T-cell (primary cell): Measurements from ENCODE around the gene AQP6. TPM values are rescaled to one million over a fixed set of nuclear protein-coding genes. Genes with fewer than 3 reads are reported as not detected.

ENCODE experiments used
- ATAC-seq, 4 experiments: fragments of 200-7000 bp in 3 of 4; fragments of 150-1000 bp in 1 of 4; cut with Tn5 transposase; replicated peaks in 1 of 4; 1 replicate in 3 of 4; 2 replicates in 1 of 4; pipeline ENCODE4 v1.10.0; 2021; ENCODE audit warnings: moderate library complexity in 3 of 4, mild to moderate bottlenecking in 2 of 4, moderate number of reproducible peaks in 1 of 4
- CTCF ChIA-PET, 2 donors: fragments of 300-600 bp; sonication (Branson Sonifier 250); formaldehyde crosslinking; loops; one replicate each; lab custom pipeline; 2022; ENCODE audit warnings: antibody characterized with exemption in 2 of 2; lab: Charles Lee
- POLR2A ChIA-PET, 2 donors: fragments of 300-600 bp; sonication (Branson Sonifier 250); formaldehyde crosslinking; loops; one replicate each; lab custom pipeline; 2022; ENCODE audit warnings: antibody characterized with exemption in 2 of 2; lab: Charles Lee
- DNase-seq, 35 experiments: peaks; one replicate each; pipeline versions ENCODE4 v3.0.0 to v3.0.0-alpha.2; 2013 to 2023
- H3K27ac ChIP-seq: one replicate; pipeline ENCODE4 v1.5.1; 2013; ENCODE audit warnings: low read length
- H3K27me3 ChIP-seq, 2 experiments: replicated peaks in 1 of 2; 1 replicate in 1 of 2; 2 replicates in 1 of 2; pipeline versions ENCODE4 v1.6.1 to v1.7.0; 2013; ENCODE audit warnings: low read length in 1 of 2, mixed read lengths in 1 of 2; ENCODE audit not compliant: control insufficient read depth in 2 of 2, insufficient read depth in 2 of 2; ENCODE audit errors: extremely low read depth in 1 of 2
- H3K36me3 ChIP-seq, 2 donors: 1 replicate in 1 of 2; 2 replicates in 1 of 2; pipeline versions ENCODE4 v1.6.1 to v1.7.0; 2013; ENCODE audit warnings: low read length in 1 of 2; ENCODE audit not compliant: control insufficient read depth in 2 of 2, insufficient read depth in 1 of 2; ENCODE audit errors: extremely low read depth in 1 of 2
- H3K4me1 ChIP-seq, 2 experiments: 1 replicate in 1 of 2; 2 replicates in 1 of 2; pipeline versions ENCODE4 v1.6.1 to v1.7.0; 2013; ENCODE audit warnings: low read length in 2 of 2, mixed read lengths in 1 of 2; ENCODE audit not compliant: insufficient read depth in 2 of 2, control insufficient read depth in 1 of 2; ENCODE audit errors: extremely low read depth in 1 of 2
- H3K4me3 ChIP-seq, 2 donors: 1 replicate in 1 of 2; 2 replicates in 1 of 2; pipeline versions ENCODE4 v1.5.1 to v1.7.0; 2013; ENCODE audit warnings: mild to moderate bottlenecking in 2 of 2, low read length in 1 of 2, moderate library complexity in 1 of 2; ENCODE audit not compliant: control insufficient read depth in 1 of 2; ENCODE audit errors: extremely low read depth in 1 of 2
- H3K9me3 ChIP-seq: 2 replicates; pipeline ENCODE4 v1.7.0; 2013
- H3K27ac Mint-ChIP-seq, 2 donors: one replicate each; pipeline ENCODE4 v1.8.0; 2020 to 2021; ENCODE audit warnings: mild to moderate bottlenecking in 2 of 2, mixed read lengths in 2 of 2
- H3K27me3 Mint-ChIP-seq, 2 donors: one replicate each; pipeline ENCODE4 v1.8.0; 2021 to 2022; ENCODE audit warnings: mixed read lengths in 2 of 2
- H3K36me3 Mint-ChIP-seq: one replicate; pipeline ENCODE4 v1.8.0; 2021; ENCODE audit warnings: mixed read lengths
- H3K4me1 Mint-ChIP-seq, 3 donors: one replicate each; pipeline ENCODE4 v1.8.0; 2020 to 2022; ENCODE audit warnings: mixed read lengths in 3 of 3, mild to moderate bottlenecking in 1 of 3
- H3K4me3 Mint-ChIP-seq, 3 donors: one replicate each; pipeline ENCODE4 v1.8.0; 2020 to 2022; ENCODE audit warnings: mild to moderate bottlenecking in 3 of 3, mixed read lengths in 3 of 3, moderate library complexity in 3 of 3
- H3K9me3 Mint-ChIP-seq, 3 donors: one replicate each; pipeline ENCODE4 v1.8.0; 2020 to 2022; ENCODE audit warnings: mixed read lengths in 3 of 3
- whole genome bisulfite sequencing: methylation state at CpG from one replicate; pipeline ENCODE4 v1.1.5; 2013; ENCODE audit warnings: missing lambda C conversion rate; ENCODE audit not compliant: insufficient coverage; 5-methylcytosine and 5-hydroxymethylcytosine counted together
- total RNA-seq, 35 experiments: library from RNA in 6 of 35; stranded (reverse) in 6 of 35; fragments of 120-200 nt in 1 of 35; gene quantifications; one replicate each; pipeline versions ENCODE4 v1.2.1 to v1.2.4 and lab custom pipeline; 2013 to 2026

The AQP6 gene
- total RNA-seq, 5 donors from 2014 or later (not counting 1 experiment from before 2014, with no cell fraction given), result not detected

DNA sequence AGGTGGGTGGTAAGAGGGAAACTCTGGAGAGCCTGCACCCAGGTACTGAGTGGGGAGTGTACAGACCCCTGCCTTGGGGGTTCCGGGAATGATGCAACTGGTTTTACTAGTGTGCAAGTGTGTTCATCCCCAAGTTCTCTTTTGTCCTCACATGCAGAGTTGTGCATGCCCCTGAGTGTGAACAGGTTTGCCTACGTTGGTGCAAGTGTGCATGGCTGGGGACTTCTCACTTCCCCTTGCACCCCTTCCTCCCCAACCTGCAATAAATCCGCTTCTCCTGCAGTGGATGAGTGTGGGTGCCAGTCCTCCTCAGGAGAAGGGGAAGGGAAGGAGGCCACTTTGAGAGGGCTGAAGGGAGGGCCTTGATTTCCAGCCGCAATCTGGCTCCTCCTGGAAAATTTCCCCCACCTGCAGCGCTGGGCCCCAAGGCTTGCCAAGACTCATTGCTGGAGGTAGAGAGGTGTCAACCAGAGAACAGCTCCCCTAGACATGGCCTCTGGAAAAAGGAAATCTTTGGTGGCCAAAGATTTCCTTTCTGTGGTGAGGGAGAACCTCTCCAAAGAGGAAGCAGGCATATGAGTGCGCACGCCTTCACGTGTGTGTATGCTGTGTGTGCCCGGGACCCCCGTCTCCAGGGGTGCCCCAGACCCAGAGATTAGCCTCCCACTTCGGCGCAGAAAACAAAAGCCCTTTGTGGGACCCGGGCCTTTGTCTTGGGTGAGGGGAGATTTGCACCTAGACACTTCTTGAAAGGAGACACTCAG is 16.7 kb upstream of the AQP6 start:
- ATAC-seq (no peak), DNase-seq (no peak)
- H3K4me3 Mint-ChIP-seq, result no peak overlapping the region
- POLR2A ChIA-PET, result no interaction called here
- Histone ChIP-seq H3K4me1 (peaks cover 0 to 4% of the 10 kb centered on the region in 2 experiments), H3K27me3 (peaks cover 18 to 88% of the 10 kb centered on the region in 2 experiments), H3K9me3 (no peaks in the 10 kb centered on the region), H3K36me3 (no peaks in the 10 kb centered on the region), H3K27ac (no peak overlapping the region), H3K4me3 (no peak overlapping the region)
- H3K27ac Mint-ChIP-seq, result no peak overlapping the region
- CTCF ChIA-PET, result no interaction called here
- no peaks in the 10 kb centered on the region for H3K9me3 Mint-ChIP-seq
- no peaks in the 10 kb centered on the region for H3K36me3 Mint-ChIP-seq
- peaks cover 5 to 11% (median 9%) of the 10 kb centered on the region in 3 donors for H3K4me1 Mint-ChIP-seq
- 0% methylated on average over 1 of the region's 13 CpGs for WGBS
- H3K27me3 Mint-ChIP-seq, result peaks cover 59 to 78% of the 10 kb centered on the region in 2 donors

DNA sequence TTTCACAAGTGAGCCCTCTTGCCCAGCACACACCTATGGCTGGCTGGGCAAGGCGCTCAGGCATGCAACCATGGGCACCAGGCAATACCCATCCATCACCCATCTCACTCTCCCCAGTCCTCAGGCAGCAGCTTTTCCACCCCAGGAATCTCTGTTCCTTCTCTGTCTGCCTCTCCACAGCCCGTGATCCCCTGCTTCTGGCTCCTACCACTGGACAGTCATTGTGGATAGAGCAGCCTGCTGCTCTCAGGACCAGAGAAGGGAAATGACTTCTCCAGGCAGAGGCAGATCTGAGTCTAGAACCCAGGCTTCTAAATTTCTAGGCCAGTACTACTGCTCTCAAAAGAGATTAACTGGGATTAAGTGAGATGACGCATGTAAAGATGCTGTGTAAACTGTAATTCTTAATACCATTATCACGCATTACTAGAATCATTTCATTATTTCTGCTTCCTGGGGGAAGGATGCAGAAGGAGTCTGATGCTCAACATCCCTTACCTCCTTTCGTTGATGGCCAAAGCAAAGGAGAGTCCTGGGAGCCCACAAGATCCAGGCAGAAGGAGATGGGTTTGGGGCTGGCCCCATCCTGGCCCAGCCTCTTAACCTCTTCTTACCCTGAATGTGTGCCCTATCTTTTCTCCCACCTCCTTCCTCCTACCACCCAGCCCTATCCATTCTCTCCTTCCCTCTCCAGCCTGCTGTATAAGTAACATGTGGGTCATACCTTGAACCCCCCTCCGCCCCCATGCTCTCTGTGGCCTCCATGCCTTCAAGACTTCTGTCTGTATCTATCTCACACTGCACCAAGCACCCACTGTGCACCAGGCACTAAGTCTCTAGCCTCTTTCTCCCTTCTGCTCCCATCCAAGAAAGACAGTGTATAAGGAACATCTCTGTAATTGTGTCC is 15.8 kb upstream of the AQP6 start:
- ATAC-seq, result no peak
- ChIA-PET CTCF (interaction anchor here in 1 of 2 donors (1.0 kb wide), 1 partner anchor 12 kb away, joined by 4 read pairs; no protein-coding TSS in a partner anchor), POLR2A (no interaction called here)
- H3K27ac ChIP-seq, result no peak overlapping the region
- 58% methylated on average over 2 of the region's 6 CpGs for WGBS
- H3K36me3 Mint-ChIP-seq, result no peaks in the 10 kb centered on the region
- peaks cover 59 to 76% of the 10 kb centered on the region in 2 donors for H3K27me3 Mint-ChIP-seq
- H3K27ac Mint-ChIP-seq, result no peak overlapping the region
- DNase-seq, result no peak
- no peak overlapping the region for H3K4me3 ChIP-seq
- no peaks in the 10 kb centered on the region for H3K9me3 Mint-ChIP-seq
- H3K4me3 Mint-ChIP-seq, result no peak overlapping the region
- H3K4me1 Mint-ChIP-seq, result peaks cover 5 to 11% (median 9%) of the 10 kb centered on the region in 3 donors
- no peaks in the 10 kb centered on the region for H3K36me3 ChIP-seq
- H3K4me1 ChIP-seq, result peaks cover 0 to 4% of the 10 kb centered on the region in 2 experiments
- H3K9me3 ChIP-seq, result no peaks in the 10 kb centered on the region
- H3K27me3 ChIP-seq, result peaks cover 18 to 83% of the 10 kb centered on the region in 2 experiments

DNA sequence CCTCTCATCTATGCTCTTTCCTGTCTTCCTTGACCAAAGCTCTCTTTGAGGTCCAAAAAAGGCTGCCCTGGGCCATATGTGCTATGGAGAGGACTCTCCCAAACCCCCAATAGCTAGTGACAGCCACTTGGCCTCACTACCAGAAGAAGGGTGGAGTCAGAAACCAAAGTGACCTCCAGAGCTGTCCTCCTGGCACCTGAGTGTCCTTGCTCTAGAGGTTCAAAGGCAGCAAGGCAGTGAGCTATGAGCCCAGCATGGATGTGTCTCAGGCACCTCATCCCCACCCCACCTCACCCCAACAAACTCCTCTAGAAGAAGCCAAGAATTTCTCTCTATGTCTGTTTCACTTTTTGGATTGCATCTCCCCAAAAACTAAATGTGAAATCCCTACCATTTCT is 15.2 kb upstream of the AQP6 start:
- ATAC-seq (no peak), DNase-seq (no peak)
- Histone ChIP-seq H3K4me3 (no peak overlapping the region), H3K4me1 (peaks cover 0 to 4% of the 10 kb centered on the region in 2 experiments), H3K36me3 (no peaks in the 10 kb centered on the region), H3K27ac (no peak overlapping the region), H3K9me3 (no peaks in the 10 kb centered on the region), H3K27me3 (peaks cover 16 to 87% of the 10 kb centered on the region in 2 experiments)
- Mint-ChIP-seq H3K4me1 (peaks cover 5 to 12% (median 9%) of the 10 kb centered on the region in 3 donors), H3K27me3 (peaks cover 62 to 77% of the 10 kb centered on the region in 2 donors), H3K9me3 (no peaks in the 10 kb centered on the region), H3K4me3 (no peak overlapping the region), H3K27ac (no peak overlapping the region), H3K36me3 (no peaks in the 10 kb centered on the region)
- POLR2A ChIA-PET, result no interaction called here
- CTCF ChIA-PET, result interaction anchor here in 1 of 2 donors (1.0 kb wide), 1 partner anchor 12 kb away, joined by 4 read pairs; no protein-coding TSS in a partner anchor

DNA sequence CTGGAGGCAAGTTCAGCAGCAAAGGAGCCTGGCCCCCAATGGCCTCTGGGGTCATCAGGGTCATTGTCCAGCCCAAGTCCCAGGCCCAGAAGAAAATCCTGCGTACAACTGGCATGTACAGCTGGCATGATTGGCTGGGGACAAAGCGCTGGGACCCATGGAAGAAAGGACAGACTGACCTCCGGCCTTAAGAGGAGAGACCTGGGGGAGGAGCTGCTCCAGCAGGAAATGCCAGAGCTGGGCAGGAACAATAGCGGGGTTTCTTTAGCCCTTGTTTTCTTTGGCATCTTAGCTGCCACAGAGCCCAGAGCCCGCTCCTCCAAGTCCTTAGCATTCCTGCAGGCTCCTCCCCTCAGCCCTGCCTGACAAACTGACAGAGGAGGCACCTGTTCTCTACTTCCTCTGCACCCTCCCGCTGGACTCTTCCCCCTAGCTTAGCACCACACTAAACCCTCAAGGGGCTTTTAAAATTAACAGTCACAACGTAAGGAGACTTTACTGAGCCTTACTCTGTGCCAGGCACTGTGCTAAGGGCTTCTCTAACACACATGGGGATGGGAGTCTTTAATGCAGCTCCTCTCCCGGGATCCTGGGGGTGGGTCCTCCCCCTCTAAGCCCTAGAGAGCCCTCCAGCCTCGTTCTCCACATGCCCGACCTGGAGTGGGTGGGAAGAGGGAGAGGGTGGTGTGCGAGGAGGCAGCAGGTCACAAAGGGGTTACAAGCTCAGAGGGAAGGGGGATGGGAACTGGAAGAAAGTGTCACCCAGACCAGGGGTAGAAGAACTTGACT is 12.9 kb upstream of the AQP6 start:
- Histone ChIP-seq H3K36me3 (no peaks in the 10 kb centered on the region), H3K9me3 (no peaks in the 10 kb centered on the region), H3K4me1 (peaks cover 0 to 4% of the 10 kb centered on the region in 2 experiments), H3K4me3 (no peak overlapping the region), H3K27ac (no peak overlapping the region), H3K27me3 (peaks cover 8 to 89% of the 10 kb centered on the region in 2 experiments)
- no peaks in the 10 kb centered on the region for H3K36me3 Mint-ChIP-seq
- ATAC-seq (no peak), DNase-seq (no peak)
- CTCF ChIA-PET, result no interaction called here
- POLR2A ChIA-PET, result no interaction called here
- peaks cover 64 to 78% of the 10 kb centered on the region in 2 donors for H3K27me3 Mint-ChIP-seq
- no peak overlapping the region for H3K27ac Mint-ChIP-seq
- 29% methylated on average over 6 of the region's 11 CpGs for WGBS
- peak overlapping the region in 1 of 3 donors; percentile 59 for H3K4me3 Mint-ChIP-seq
- H3K4me1 Mint-ChIP-seq, result peaks cover 5 to 11% (median 9%) of the 10 kb centered on the region in 3 donors
- no peaks in the 10 kb centered on the region for H3K9me3 Mint-ChIP-seq

DNA sequence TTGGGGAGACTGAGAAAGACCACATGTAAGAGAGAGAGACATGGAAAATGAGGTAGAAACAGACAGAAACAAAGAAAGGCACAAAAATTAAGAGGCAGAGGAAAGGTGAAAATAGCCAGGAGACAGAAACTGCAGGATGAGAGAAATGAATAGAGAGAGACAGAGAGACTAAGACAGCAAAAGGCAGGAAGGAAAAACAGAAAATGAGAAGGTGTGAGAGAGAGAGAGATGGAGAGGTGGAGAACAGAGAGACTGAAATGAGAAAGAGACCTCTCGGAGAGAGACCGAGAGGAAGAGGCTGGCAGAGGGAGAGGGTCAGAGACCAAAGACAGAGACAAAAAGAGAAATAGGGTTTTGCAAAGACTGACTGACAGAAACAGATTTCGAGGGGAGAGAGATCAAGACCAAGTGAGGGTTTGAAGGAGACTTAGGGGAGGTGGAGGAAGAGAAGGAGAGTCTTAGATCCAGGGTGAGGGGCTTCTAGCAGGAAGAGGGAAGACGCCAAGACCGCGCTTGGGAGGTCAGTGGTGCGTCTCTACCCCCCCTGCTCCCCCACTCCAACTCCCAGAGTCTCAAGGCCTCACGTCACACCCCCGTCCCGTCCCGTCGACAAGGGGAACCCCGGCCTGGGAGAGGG is 12.2 kb upstream of the AQP6 start:
- ATAC-seq (no peak), DNase-seq (no peak)
- Mint-ChIP-seq H3K27me3 (peaks cover 67 to 81% of the 10 kb centered on the region in 2 donors), H3K4me3 (peak overlapping the region; percentile 10 to 59 (median 50)), H3K9me3 (no peaks in the 10 kb centered on the region), H3K4me1 (peaks cover 5 to 10% (median 9%) of the 10 kb centered on the region in 3 donors), H3K27ac (peak overlapping the region in 1 of 2 donors; percentile 31), H3K36me3 (no peaks in the 10 kb centered on the region)
- H3K27me3 ChIP-seq, result peaks cover 7 to 88% of the 10 kb centered on the region in 2 experiments
- no peaks in the 10 kb centered on the region for H3K9me3 ChIP-seq
- peaks cover 0 to 4% of the 10 kb centered on the region in 2 experiments for H3K4me1 ChIP-seq
- POLR2A ChIA-PET, result no interaction called here
- WGBS, result 33% methylated on average over 9 of the region's 13 CpGs
- H3K4me3 ChIP-seq, result no peak overlapping the region
- CTCF ChIA-PET, result no interaction called here
- no peaks in the 10 kb centered on the region for H3K36me3 ChIP-seq
- H3K27ac ChIP-seq, result no peak overlapping the region
